ENCODE results near the gene UPF3B. TPM values are rescaled to one million over a fixed set of nuclear protein-coding genes. Genes with fewer than 3 reads are reported as not detected.

UPF3B gene
- total and polyA plus RNA-seq, 9 of the 15 experiments (the other 6 are each of a cell fraction or from before 2014, with no cell fraction given): 17.6 to 57.0 (median 32.3) TPM

DNA sequence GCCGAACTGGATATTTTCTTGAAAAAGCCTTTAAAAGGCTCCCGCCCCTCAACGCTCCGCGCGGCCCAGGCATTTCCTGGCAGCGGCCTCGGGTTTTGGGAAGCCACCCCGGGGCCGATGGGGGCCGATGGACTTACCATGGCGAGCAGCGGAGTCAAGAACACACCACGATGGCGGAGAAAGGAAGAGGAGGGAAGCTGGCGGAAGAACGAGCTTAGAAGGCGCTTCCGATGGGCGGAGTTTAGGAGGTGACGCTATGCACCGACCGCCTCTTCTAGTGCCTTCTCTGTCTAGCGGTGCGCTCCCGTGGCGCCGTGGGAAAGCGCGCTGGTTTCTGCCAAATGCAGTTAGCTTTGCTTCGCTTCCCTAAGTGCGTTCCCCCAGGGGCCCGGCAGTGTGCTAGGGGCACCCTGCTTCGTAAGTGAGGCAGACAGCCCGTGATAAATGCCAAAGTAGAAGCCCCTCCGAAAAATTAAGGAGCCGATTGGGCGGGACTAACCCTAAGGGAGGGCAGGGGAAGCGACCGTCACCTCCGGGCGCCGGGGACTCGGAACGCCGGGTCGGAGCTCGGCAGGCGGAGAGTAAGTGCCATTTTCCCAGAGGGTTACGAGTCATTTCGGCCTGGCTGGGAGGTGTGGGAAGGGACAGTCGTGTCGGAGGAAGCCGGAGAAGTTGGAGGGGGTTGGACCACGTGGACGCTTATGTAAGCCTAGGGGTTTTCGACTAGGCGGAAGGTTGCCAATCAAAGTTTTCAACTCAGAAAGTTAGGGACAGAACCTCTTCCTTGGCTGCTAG lies 61.1 kb downstream of the UPF3B start, which contains the start of gene RPL39 (continued):
- TF ChIP-seq BCLAF1 (IDR thresholded peaks at IDR 0.05; ENCODE audit: borderline replicate concordance in 1 of 2, control insufficient read depth in 1 of 2, low read depth in 2 of 2, low read length in 1 of 2) (no peak), CTBP1 (IDR thresholded peaks at IDR 0.05; ENCODE audit: borderline replicate concordance) (0 out of 2 replicates have a peak, but pooled peaks have one; percentile 19), HMG20A (CRISPR knock-in tag; conservative IDR thresholded peaks at IDR 0.05) (no peak), AFF1 (IDR thresholded peaks at IDR 0.05; ENCODE audit: low read depth in 1 of 2, partially characterized antibody in 2 of 2) (peak in 1 of 2 experiments; percentile 33), FOXJ3 (CRISPR knock-in tag; IDR thresholded peaks at IDR 0.05) (no peak), HMG20B (CRISPR knock-in tag; IDR thresholded peaks at IDR 0.05) (no peak), ZZZ3 (IDR thresholded peaks at IDR 0.05) (peak; percentile 96), SIX5 (IDR thresholded peaks at IDR 0.05; ENCODE audit: borderline replicate concordance in 1 of 2, insufficient read depth in 1 of 2, low read depth in 1 of 2, low read length in 2 of 2) (no peak), HINFP (tag; conservative IDR thresholded peaks at IDR 0.05; ENCODE audit: low read depth) (no peak), ZNF175 (CRISPR knock-in tag; IDR thresholded peaks at IDR 0.05; ENCODE audit: low read depth) (peak; percentile 64; the same call in 1 of the 2 replicates), LCOR (CRISPR knock-in tag; IDR thresholded peaks at IDR 0.05) (peak; percentile 85; the same call in 1 of the 2 replicates), PURB (CRISPR knock-in tag; IDR thresholded peaks at IDR 0.05; ENCODE audit: low read depth) (no peak), FOXA3 (CRISPR knock-in tag; conservative IDR thresholded peaks at IDR 0.05 in 1 of 2, IDR thresholded peaks at IDR 0.05 in 1 of 2) (no peak), GABPA (tag; conservative IDR thresholded peaks at IDR 0.05; ENCODE audit: low read depth) (peak; percentile 87), ARNT (IDR thresholded peaks at IDR 0.05) (0 out of 4 replicates have a peak, but pooled peaks of 1 of the 2 experiments have one; percentile 17)
